Heart left ventricle (tissue), 13 donors: ENCODE measurements around the gene NODAL.

Experiments
- POLR2A ChIP-seq, 2 donors: fragments of 450-650 bp; IDR thresholded peaks; one replicate each; pipeline ENCODE4 v1.6.1; 2017; ENCODE audit warnings: antibody characterized with exemption in 2 of 2, mild to moderate bottlenecking in 2 of 2, moderate library complexity in 2 of 2
- TF ChIP-seq, protein P1 (sequence below), 12 donors: fragments of 200-600 bp; sonication (generic) in 4 of 12; IDR thresholded peaks; one replicate each; pipeline versions ENCODE4 v1.5.0 to v1.8.0; 2018 to 2022; ENCODE audit warnings: antibody characterized with exemption in 12 of 12, mild to moderate bottlenecking in 5 of 12
- donor health status: ischemic (EF 13 %, LVEDD 7.1; RV severe dilation, severe dysfunction).
- donor health status: DM: no; HTN: yes; CAD: no.
- donor health status: DM: no; HTN: no; CAD: no.
- donor health status: ischemic (EF 25% LVEDD 6.9; RV normal size, moderate dysfunction).
- donor health status: ischemic (EF 25% LVEDD 5.7; RV mildly dilated, moderate dysfunction).
- donor health status: ischemic (EF 35%, LVEDD 5.7; RV mildly dilated, moderate dysfunction).
- donor health status: nonischemic (EF 11% LVEDD 7.7; RV severe dilation, severe dysfunction).
- donor health status: DM: yes; HTN: yes; CAD: no.
- donor health status: PGD.
- donor health status: ischemic (EF 29% LVEDD 5.4; RV normal size, mild dysfunction).
- donor health status: nonischemic (EF 23%, LVEDD 6.1; RV moderate dilation, normal function).

DNA sequence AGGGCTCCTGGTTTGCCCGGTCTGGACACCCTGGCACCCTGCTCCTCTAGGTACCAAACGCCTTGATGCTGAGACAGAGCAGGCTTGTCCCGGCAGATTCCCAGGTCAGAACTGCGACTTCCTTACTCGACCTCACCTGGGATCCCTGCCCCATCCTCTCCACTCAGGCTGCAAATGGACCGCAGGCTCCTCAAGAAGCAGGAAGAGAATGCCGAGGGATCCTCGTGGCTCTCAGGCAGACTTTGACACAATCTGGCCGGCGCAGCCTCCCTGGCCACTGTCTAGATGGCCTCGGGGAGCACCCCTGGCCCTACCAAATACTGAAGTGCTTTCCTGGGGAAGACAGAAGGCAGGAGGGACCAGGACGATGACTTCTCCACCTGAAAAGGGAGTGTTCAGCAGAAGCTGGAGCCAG is 421 bp upstream of the NODAL start:
- TF ChIP-seq, protein P1, sequence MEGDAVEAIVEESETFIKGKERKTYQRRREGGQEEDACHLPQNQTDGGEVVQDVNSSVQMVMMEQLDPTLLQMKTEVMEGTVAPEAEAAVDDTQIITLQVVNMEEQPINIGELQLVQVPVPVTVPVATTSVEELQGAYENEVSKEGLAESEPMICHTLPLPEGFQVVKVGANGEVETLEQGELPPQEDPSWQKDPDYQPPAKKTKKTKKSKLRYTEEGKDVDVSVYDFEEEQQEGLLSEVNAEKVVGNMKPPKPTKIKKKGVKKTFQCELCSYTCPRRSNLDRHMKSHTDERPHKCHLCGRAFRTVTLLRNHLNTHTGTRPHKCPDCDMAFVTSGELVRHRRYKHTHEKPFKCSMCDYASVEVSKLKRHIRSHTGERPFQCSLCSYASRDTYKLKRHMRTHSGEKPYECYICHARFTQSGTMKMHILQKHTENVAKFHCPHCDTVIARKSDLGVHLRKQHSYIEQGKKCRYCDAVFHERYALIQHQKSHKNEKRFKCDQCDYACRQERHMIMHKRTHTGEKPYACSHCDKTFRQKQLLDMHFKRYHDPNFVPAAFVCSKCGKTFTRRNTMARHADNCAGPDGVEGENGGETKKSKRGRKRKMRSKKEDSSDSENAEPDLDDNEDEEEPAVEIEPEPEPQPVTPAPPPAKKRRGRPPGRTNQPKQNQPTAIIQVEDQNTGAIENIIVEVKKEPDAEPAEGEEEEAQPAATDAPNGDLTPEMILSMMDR (IDR thresholded peaks at IDR 0.05), result no peak
- TF ChIP-seq POLR2A (IDR thresholded peaks at IDR 0.05), result no peak
